ENCODE measurements around the gene FECH. TPM values are rescaled to one million over a fixed set of nuclear protein-coding genes. Genes with fewer than 3 reads are reported as not detected.
"Not testable (repeated sequence)": the region's sequence is repeated elsewhere in the genome, so short reads cannot be mapped to it uniquely, and the experiment has no call there.

The FECH gene
- total and polyA plus RNA-seq, 5 experiments from 2014 or later: 16.5 to 24.5 (median 18.0) TPM

DNA sequence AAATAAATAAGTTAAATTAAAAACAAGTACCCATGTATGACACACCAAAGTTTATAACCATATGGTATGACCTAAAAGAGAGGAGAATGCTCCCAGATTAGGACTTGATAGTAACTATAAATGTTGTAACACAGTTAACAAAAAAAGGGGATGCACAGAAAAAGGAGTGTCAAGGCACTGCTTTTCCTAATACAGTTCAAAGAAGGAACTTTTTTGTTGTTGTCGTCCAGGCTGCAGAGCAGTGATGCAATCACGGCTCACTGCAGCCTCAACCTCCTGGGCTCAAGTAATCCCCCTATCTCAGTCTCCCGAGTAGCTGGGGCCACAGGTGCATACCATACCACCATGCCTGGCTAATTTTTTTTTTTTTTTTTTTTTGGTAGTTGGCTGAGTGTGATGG lies 32.4 kb upstream of the FECH start:
- no peak for DNase-seq
- Mint-ChIP-seq H3K36me3 (peaks cover 0 to 43% (median 10%) of the 10 kb centered on the region in 3 donors), H3K9me3 (no peaks in the 10 kb centered on the region), H3K4me1 (peaks cover 4 to 60% (median 48%) of the 10 kb centered on the region in 4 donors), H3K4me3 (peak overlapping the region in 3 of 10 donors; percentile 18 to 48 (median 32)), H3K27ac (peak overlapping the region in 1 of 10 donors; percentile 17), H3K27me3 (peaks cover 0 to 3% (median 0%) of the 10 kb centered on the region in 5 donors)
- no peak for ATAC-seq
- POLR2A ChIA-PET: interaction anchor here (4.6 kb wide), 1 partner anchor 12 kb away, joined by 38 read pairs; no protein-coding TSS in a partner anchor

DNA sequence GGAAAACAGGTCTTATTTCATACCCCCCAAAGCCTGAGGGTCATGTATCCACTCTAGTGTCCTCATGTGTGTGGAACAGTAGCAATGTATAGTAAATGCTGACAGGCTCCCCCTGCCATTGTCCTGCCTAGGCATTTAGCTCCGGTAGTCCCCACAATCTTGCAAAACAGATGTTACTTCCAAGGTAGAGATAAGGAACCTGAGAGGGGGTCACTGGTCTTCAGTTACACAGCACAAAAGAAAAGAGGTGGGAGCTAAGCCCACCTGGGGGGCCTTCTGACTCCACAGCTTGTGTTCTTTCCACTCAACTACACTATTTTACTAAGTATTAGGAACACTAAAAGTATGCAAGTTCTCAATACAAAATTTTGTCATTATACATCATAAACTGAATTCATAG lies 17.4 kb upstream of the FECH start:
- no peak for ATAC-seq
- H3K4me1 Mint-ChIP-seq: no peaks in the 10 kb centered on the region
- H3K27ac Mint-ChIP-seq: peak overlapping the region in 3 of 10 donors; percentile 4 to 27 (median 19)
- H3K9me3 Mint-ChIP-seq: no peaks in the 10 kb centered on the region
- H3K4me3 Mint-ChIP-seq: no peak overlapping the region
- DNase-seq: no peak
- H3K36me3 Mint-ChIP-seq: peaks cover 9 to 89% (median 30%) of the 10 kb centered on the region in 3 donors
- POLR2A ChIA-PET: interaction anchor here (1.2 kb wide), 1 partner anchor 17 kb away, joined by 3 read pairs; the partner anchor contains the start of gene FECH
- no peaks in the 10 kb centered on the region for H3K27me3 Mint-ChIP-seq

DNA sequence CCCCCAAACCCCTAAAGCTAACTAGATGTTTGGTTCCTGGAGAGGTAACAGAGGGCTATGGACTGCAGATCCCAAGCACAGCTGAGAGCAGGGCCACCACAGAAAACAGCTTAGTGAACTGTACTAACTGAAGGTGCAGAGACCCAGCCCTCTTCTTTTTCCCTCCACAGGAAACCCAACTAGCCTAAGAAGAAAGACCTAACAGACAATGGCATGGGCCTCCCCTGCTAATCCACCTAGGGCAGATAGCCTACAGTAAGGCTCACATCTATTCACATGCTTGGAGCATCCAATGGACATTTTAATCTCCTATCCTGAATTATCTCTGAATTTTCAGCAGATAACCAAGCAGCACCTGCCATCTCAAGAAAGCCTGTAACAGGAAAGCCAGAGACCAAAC lies 8.8 kb upstream of the FECH start:
- POLR2A ChIA-PET: interaction anchor here (0.6 kb wide), 1 partner anchor 11 kb away, joined by 4 read pairs; no protein-coding TSS in a partner anchor
- H3K4me1 Mint-ChIP-seq: peaks cover 13 to 39% (median 22%) of the 10 kb centered on the region in 4 donors
- peaks cover 5 to 26% (median 20%) of the 10 kb centered on the region in 3 donors for H3K36me3 Mint-ChIP-seq
- DNase-seq (no peak), ATAC-seq (no peak)
- no peak overlapping the region for H3K4me3 Mint-ChIP-seq
- peak overlapping the region in 8 of 10 donors; percentile 18 to 77 (median 41) for H3K27ac Mint-ChIP-seq
- no peaks in the 10 kb centered on the region for H3K27me3 Mint-ChIP-seq
- H3K9me3 Mint-ChIP-seq: no peaks in the 10 kb centered on the region

DNA sequence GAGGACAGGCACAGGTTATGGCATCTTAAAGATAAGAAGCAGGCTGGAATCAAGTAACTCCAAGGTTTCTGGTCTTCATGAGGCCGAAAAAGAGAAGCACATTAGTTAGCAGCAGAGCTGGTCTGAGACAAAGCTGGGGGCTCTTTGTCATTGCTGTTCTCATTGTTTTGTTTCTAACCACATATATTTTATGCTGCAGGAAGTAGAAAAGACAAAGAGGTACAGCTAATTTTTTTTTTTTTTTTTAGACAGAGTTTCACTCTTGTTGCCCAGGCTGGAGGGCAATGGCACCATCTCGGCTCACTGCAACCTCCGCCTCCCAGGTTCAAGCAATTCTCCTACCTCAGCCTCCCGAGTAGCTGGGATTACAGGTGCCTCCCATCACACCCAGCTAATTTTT lies 6.2 kb upstream of the FECH start:
- not testable (repeated sequence) for H3K9me3 Mint-ChIP-seq, H3K27me3 Mint-ChIP-seq, H3K36me3 Mint-ChIP-seq
- ATAC-seq: peak; percentile 76 to 77
- H3K4me1 Mint-ChIP-seq: peaks cover 13 to 42% (median 22%) of the 10 kb centered on the region in 4 donors
- peak overlapping the region in 9 of 10 donors; percentile 68 to 89 (median 86) for H3K27ac Mint-ChIP-seq
- DNase-seq: peak in 3 of 10 donors; percentile 21 to 38 (median 26)
- POLR2A ChIA-PET: interaction anchor here (0.6 to 2.1 kb wide), 2 partner anchors 11 to 29 kb away, joined by 4 to 15 read pairs; partner anchors contain the start of gene NARS1
- H3K4me3 Mint-ChIP-seq: peak overlapping the region in 9 of 10 donors; percentile 28 to 67 (median 48)

DNA sequence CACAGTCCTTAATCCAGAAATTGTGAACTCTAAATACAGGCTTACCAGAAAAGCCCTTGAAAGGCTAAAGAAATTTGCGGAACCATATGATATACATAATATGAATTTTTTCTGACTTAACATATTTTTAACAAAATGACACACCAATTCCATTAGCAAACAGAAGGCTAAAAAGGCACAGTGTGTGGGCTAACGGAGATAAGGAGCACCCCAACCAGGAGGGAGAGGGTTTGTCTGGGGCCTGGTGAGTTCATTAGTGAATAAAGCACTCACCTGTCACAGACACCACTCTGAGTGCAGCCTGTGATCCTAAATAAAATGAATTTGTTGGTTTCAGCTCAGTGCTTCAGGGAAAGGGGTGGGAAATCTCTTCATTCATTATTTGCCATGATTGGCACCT lies 2.7 kb upstream of the FECH start:
- no peaks in the 10 kb centered on the region for H3K36me3 Mint-ChIP-seq
- no peak overlapping the region for H3K4me3 Mint-ChIP-seq
- no peaks in the 10 kb centered on the region for H3K27me3 Mint-ChIP-seq
- H3K9me3 Mint-ChIP-seq: no peaks in the 10 kb centered on the region
- H3K27ac Mint-ChIP-seq: no peak overlapping the region
- H3K4me1 Mint-ChIP-seq: peaks cover 19 to 53% (median 42%) of the 10 kb centered on the region in 4 donors
- no peak for DNase-seq
- no peak for ATAC-seq
- POLR2A ChIA-PET: no interaction called here

DNA sequence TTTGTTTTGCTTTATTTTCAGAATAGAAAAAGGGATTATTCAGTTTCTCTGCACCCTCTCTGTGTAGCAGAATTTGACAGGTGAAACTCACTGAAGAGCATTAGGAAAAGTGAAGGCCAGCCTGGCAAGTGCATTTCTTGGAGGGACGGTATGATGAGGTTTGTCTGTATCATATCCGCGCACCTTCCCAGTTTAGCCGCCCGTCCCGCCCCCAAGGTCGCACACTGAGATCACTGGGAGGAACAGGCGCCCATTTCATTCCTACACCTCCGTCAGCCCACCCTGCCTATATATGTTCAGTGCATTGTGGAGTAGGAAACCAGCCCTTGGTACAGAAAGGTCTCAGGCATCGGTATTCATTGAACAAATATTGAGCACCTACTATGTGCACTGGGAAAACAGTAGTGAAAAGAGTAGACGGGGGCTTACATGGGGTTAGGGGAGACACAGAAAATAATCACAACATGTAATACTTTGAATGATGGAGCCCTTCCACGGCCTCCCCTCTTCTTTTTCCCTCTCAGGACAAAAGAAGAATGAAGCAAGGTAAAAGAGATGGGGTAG lies 678 bp upstream of the FECH start:
- Mint-ChIP-seq H3K36me3 (peaks cover 0 to 8% (median 0%) of the 10 kb centered on the region in 3 donors), H3K4me3 (peak overlapping the region; percentile 84 to 93 (median 90)), H3K27ac (peak overlapping the region; percentile 66 to 92 (median 88)), H3K9me3 (no peaks in the 10 kb centered on the region), H3K4me1 (peaks cover 15 to 44% (median 31%) of the 10 kb centered on the region in 4 donors), H3K27me3 (no peaks in the 10 kb centered on the region)
- no peak for ATAC-seq
- no peak for DNase-seq
- POLR2A ChIA-PET: interaction anchor here (0.9 to 1.4 kb wide), 3 partner anchors 17 to 44 kb away, joined by 3 to 5 read pairs (median 3); partner anchors contain the start of gene NARS1

DNA sequence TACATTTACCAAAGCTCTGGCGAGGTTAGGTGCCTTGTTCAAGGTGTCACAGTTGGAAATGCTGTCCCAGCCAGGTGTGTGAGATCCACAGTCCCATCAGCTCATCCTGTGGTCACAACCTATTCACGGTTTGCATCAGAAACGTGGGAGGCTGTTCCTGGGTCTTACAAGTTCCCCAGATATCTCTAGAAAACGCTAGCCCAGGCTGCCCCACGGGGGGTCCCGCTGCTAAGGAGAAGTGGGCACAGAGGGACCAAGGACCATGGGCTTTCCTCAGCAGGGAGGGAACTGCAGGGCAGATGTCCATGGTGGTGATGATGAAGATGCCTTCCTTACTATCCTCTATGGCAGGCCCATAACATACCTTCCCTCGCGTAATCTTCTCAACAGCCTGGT lies 649 bp downstream of the FECH start:
- ATAC-seq (no peak), DNase-seq (no peak)
- no peaks in the 10 kb centered on the region for H3K9me3 Mint-ChIP-seq
- peaks cover 9 to 48% (median 34%) of the 10 kb centered on the region in 4 donors for H3K4me1 Mint-ChIP-seq
- H3K27ac Mint-ChIP-seq: peak overlapping the region; percentile 53 to 92 (median 84)
- H3K36me3 Mint-ChIP-seq: peaks cover 0 to 16% (median 0%) of the 10 kb centered on the region in 3 donors
- peak overlapping the region; percentile 84 to 93 (median 90) for H3K4me3 Mint-ChIP-seq
- no peaks in the 10 kb centered on the region for H3K27me3 Mint-ChIP-seq
- POLR2A ChIA-PET: interaction anchor here (1.2 to 1.4 kb wide), 2 partner anchors 18 to 36 kb away, joined by 3 to 5 read pairs; partner anchors contain the start of gene NARS1

DNA sequence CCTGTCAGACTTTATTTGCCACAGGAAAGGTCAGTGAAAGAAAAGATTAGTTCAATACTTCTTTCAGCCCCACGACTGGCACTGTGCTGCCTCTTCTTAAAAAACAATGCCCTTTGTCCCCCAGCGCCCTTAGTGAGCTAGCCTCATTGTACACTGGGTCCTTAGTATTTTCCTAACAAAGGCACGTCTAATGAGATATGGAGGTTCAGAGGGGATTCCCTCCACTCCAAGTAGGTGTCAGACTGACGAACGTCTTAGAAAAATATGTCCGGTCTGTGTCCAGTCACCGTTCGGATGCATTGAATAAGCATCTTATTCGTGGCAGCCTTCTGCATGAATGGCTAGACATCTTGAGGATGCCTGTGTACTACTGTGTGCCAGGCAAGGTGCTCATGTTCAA lies 1.1 kb downstream of the FECH start:
- H3K27me3 Mint-ChIP-seq: no peaks in the 10 kb centered on the region
- POLR2A ChIA-PET: no interaction called here
- peaks cover 0 to 16% (median 0%) of the 10 kb centered on the region in 3 donors for H3K36me3 Mint-ChIP-seq
- H3K4me1 Mint-ChIP-seq: peaks cover 9 to 48% (median 38%) of the 10 kb centered on the region in 4 donors
- ATAC-seq: no peak
- peak overlapping the region in 9 of 10 donors; percentile 53 to 92 (median 84) for H3K27ac Mint-ChIP-seq
- H3K4me3 Mint-ChIP-seq: peak overlapping the region; percentile 84 to 93 (median 90)
- no peaks in the 10 kb centered on the region for H3K9me3 Mint-ChIP-seq
- DNase-seq: no peak

DNA sequence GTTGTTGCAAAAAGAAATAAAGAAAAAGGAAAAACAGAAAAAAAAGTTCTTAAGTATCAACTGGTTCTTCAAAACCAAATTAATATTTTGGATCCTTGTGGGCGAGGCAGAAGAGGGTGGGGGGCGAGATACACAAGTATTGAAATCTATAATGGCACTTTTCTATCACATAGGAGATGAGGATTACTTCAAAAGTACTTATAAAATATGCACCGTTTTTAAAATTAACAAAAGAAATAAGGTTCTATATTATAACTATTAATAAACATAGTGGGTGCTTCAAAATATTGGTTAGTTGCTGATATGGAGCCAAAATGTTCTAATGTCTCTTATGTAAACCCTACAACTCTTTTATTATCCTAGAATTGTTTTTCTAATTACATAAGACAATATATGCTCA lies 2.1 kb downstream of the FECH start:
- POLR2A ChIA-PET: interaction anchor here (0.7 kb wide), 1 partner anchor 11 kb away, joined by 4 read pairs; no protein-coding TSS in a partner anchor
- Mint-ChIP-seq H3K36me3 (peaks cover 0 to 22% (median 3%) of the 10 kb centered on the region in 3 donors), H3K4me1 (peaks cover 16 to 54% (median 48%) of the 10 kb centered on the region in 4 donors), H3K9me3 (no peaks in the 10 kb centered on the region), H3K27me3 (no peaks in the 10 kb centered on the region), H3K27ac (peak overlapping the region in 4 of 10 donors; percentile 13 to 69 (median 40)), H3K4me3 (peak overlapping the region in 9 of 10 donors; percentile 34 to 92 (median 87))
- no peak for ATAC-seq
- DNase-seq: no peak

DNA sequence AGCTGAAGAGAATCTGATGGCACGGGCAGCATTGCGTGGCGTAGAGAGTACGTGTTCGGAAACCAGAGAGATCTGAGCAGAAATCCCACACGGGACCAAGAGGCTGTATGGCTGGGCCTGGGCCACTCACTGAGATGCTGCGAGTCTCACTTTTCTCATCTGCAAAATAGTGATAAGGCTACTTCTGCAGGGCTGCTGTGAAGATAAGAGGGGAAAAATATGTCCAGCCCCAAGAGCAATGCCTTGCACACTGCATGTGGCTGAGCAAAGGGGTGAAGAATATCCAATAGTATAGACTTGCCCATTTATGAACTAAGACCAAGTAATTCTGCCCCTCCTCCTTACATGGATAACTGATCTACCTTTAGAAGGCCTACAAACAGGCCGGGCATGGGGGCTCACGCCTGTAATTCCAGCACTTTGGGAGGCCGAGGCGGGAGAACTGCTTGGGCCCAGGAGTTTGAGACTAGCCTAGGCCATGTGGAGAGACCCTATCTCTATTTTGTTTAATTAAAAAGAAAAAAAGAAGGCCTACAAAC lies 3.1 kb downstream of the FECH start:
- Mint-ChIP-seq H3K4me1 (peaks cover 16 to 57% (median 50%) of the 10 kb centered on the region in 4 donors), H3K4me3 (peak overlapping the region in 2 of 10 donors; percentile 10 to 28), H3K9me3 (no peaks in the 10 kb centered on the region), H3K36me3 (peaks cover 0 to 31% (median 6%) of the 10 kb centered on the region in 3 donors), H3K27ac (peak overlapping the region in 1 of 10 donors; percentile 4), H3K27me3 (no peaks in the 10 kb centered on the region)
- ATAC-seq: no peak
- no peak for DNase-seq
- POLR2A ChIA-PET: no interaction called here

DNA sequence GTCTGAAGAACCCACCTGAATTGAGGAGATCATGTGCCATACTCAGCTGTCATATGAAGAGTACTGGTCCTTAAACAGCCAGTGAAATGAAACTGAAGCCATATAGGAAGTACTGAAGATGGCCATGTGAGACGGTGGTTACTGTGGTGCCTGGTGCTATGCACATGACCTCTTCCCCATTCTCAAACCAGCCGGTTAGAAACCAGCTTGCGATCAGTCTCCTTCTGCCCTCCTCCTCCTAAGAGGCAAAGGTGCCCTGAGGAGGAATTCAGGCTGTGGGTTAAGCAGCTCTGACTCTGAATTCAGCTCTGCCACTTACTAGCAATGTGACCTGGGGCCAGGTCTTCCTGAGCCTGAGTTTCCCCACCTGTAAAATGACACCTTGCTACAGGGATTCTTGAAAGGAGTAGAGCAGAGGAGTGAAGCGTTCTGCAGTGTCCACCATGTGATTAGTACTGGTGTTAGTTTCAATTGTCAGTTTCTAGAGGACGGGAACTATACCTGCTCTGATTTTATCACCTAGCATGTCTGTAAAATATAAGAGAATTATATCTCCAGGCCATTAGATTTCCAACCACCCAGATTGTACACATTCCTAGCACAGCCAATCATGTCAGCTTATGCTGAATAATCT lies 5.1 kb downstream of the FECH start:
- Mint-ChIP-seq H3K27ac (peak overlapping the region in 7 of 10 donors; percentile 2 to 87 (median 46)), H3K9me3 (no peaks in the 10 kb centered on the region), H3K27me3 (no peaks in the 10 kb centered on the region), H3K4me1 (peaks cover 15 to 56% (median 47%) of the 10 kb centered on the region in 4 donors), H3K4me3 (peak overlapping the region in 6 of 10 donors; percentile 6 to 39 (median 22)), H3K36me3 (peaks cover 0 to 47% (median 14%) of the 10 kb centered on the region in 3 donors)
- DNase-seq: peak in 1 of 10 donors; percentile 12
- POLR2A ChIA-PET: interaction anchor here (0.9 kb wide), 1 partner anchor 11 kb away, joined by 4 read pairs; no protein-coding TSS in a partner anchor
- ATAC-seq: peak; percentile 41 to 59

DNA sequence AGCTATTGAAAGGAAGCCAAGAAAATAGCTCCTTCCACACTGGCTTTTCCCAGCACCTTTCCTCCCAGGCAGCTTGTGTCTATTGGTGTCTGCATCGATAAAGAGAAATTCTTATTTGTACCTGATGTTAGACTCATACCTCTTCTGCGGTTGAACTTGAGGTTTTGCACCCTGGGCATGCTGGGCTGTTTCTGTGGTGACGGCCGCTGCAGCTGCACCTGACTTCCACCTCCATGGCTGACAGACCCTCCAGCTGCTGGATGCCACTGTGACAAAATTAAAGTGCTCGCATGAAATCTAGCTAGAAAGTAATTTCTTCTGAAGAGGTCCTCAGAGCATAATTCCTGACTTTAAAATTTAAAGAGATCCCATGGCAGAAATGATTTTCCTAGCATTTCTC lies 6.6 kb downstream of the FECH start:
- peak overlapping the region in 3 of 10 donors; percentile 43 to 64 (median 46) for H3K27ac Mint-ChIP-seq
- peaks cover 0 to 62% (median 17%) of the 10 kb centered on the region in 3 donors for H3K36me3 Mint-ChIP-seq
- H3K9me3 Mint-ChIP-seq: no peaks in the 10 kb centered on the region
- H3K4me1 Mint-ChIP-seq: peaks cover 9 to 43% (median 35%) of the 10 kb centered on the region in 4 donors
- H3K27me3 Mint-ChIP-seq: no peaks in the 10 kb centered on the region
- POLR2A ChIA-PET: no interaction called here
- ATAC-seq (no peak), DNase-seq (no peak)
- H3K4me3 Mint-ChIP-seq: peak overlapping the region in 7 of 10 donors; percentile 11 to 58 (median 35)

Data from naive thymus-derived CD8-positive, alpha-beta T cell (primary cell).